SK-N-MC (cell line): Measurements from ENCODE around the gene WNK4.

Source experiments
- DNase-seq: peaks from one replicate; pipeline ENCODE4 v3.0.0-alpha.2; 2011; ENCODE audit warnings: low read depth, low spot score
- H3K27ac ChIP-seq: fragments of 200-600 bp; sonication (generic); 2 replicates; pipeline ENCODE4 v1.5.1; 2016; ENCODE audit warnings: mixed run types
- H3K36me3 ChIP-seq: fragments of 200-600 bp; sonication (generic); 2 replicates; pipeline ENCODE4 v1.6.1; 2017; ENCODE audit warnings: antibody characterized with exemption, low read length, mixed read lengths; ENCODE audit not compliant: insufficient read depth
- H3K4me3 ChIP-seq: fragments of 200-600 bp; sonication (generic); 2 replicates; pipeline ENCODE4 v1.5.1; 2016
- H3K9ac ChIP-seq: fragments of 200-600 bp; sonication (generic); 2 replicates; pipeline ENCODE4 v1.8.0; 2017; ENCODE audit warnings: mixed run types, mixed read lengths; ENCODE audit not compliant: insufficient read length
- H3K9me3 ChIP-seq: fragments of 200-600 bp; sonication (generic); 2 replicates; pipeline ENCODE4 v1.6.1; 2017; ENCODE audit warnings: low read depth, mild to moderate bottlenecking, antibody characterized with exemption, low read length, moderate library complexity, mixed read lengths
- EZH2 ChIP-seq: fragments of 200-600 bp; sonication (generic); IDR thresholded peaks from one replicate; pipeline ENCODE4 v1.6.1; 2017; ENCODE audit warnings: antibody characterized with exemption
- FOXP2 ChIP-seq: optimal IDR thresholded peaks from 2 replicates; pipeline ENCODE3; 2011; ENCODE audit warnings: mild to moderate bottlenecking, moderate library complexity; ENCODE audit not compliant: insufficient read depth; ENCODE audit errors: extremely low read length, control extremely low read depth
- POLR2AphosphoS5 ChIP-seq: IDR thresholded peaks from 2 replicates; pipeline ENCODE4 v1.6.1; 2012; ENCODE audit warnings: mild to moderate bottlenecking, low read depth, low read length, borderline replicate concordance

The WNK4 gene

DNA sequence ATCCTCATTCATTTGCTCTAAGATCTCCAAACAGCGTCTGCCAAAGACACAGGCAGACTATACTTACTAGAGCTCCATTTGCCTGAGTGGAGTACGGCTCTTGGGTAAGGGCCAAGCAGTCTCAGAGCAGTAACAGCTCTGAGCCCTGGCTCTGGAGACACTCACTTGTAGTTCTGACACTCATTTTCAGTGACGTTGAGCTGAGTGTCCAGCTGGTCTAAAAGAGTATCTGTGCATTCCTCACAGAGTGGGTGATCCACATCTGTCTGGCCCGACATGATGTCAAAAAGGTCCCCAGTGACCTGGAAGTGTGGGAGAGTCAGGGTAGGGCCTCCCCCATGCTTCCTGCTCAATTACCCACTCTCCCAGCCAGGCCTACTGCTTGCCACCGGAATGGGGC lies 38.0 kb downstream of the WNK4 start:
- Histone ChIP-seq H3K9ac (no peak overlapping the region), H3K27ac (no peak overlapping the region), H3K36me3 (peaks cover 64% of the 10 kb centered on the region), H3K9me3 (no peaks in the 10 kb centered on the region), H3K4me3 (no peak overlapping the region)
- TF ChIP-seq FOXP2 (no peak), EZH2 (no peak), POLR2AphosphoS5 (no peak)
- DNase-seq = no peak

DNA sequence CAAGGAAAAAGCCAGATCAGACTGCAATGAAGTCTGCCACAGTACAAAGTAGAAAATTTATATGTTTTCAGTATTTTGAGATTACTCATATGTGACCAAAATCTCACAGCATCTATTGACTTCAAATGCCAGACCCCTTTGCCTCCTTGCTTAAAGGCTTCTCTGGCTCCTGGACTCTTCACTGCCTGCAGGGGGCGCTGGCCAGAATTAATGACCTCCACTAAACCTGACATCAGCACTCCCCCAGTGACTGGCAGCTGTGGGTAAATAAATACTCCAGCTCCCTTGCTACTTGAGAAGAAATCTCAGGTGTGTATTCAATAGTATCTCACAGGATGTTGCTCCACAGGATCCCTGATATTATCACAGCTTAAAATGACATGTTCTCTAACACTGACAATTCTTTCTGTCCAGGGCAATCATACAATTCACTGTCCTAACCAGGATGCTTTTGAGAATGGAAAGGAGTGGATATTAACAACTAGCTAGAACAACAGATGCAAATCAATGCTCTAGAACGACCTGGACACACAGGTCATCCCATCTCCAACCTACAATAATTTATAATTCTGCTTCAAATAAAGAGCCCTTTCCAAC lies 39.6 kb downstream of the WNK4 start:
- H3K9me3 ChIP-seq = no peaks in the 10 kb centered on the region
- H3K4me3 ChIP-seq = no peak overlapping the region
- no peak overlapping the region for H3K27ac ChIP-seq
- no peak overlapping the region for H3K9ac ChIP-seq
- no peak for DNase-seq
- peaks cover 51% of the 10 kb centered on the region for H3K36me3 ChIP-seq
- no peak for TF ChIP-seq POLR2AphosphoS5
- TF ChIP-seq EZH2 = no peak
- no peak for TF ChIP-seq FOXP2

DNA sequence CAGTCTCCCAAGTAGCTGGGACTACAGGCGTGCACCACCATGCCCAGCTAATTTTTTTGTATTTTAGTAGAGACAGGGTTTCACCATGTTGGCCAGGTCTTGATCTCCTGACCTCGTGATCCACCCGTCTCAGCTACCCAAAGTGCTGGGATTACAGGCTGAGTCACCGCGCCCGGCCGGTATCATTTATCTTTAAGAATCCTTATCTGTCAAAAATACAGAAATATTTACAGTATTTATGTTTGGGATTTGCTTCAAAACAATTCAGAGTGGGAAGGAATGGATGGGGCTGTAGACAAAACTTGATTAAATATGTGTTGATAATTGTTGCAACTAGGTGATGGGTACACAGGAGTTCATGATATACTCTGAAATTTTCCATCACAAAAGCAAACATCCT lies 40.8 kb downstream of the WNK4 start:
- Histone ChIP-seq H3K36me3 (peaks cover 44% of the 10 kb centered on the region), H3K4me3 (no peak overlapping the region), H3K9ac (no peak overlapping the region), H3K27ac (no peak overlapping the region), H3K9me3 (no peaks in the 10 kb centered on the region)
- DNase-seq = no peak
- TF ChIP-seq POLR2AphosphoS5 (no peak), EZH2 (no peak), FOXP2 (no peak)

DNA sequence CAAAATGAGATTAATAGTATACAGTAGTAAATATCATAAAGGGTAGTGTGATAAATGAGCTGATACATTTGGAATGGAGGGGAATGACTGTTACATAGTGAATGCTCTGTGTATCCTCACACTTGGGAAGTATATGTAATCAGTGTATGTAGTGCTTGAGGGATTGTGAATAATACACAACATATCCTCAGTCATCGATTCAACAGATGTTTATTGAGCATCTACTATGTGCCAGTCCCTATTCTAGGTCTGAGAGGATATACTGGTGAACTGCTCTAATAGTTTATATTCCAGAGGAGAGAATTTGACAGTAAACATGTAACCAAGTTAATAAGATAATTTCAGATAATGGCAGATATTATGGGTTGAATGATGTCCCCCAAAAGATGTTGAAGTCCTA lies 47.1 kb downstream of the WNK4 start:
- no peak overlapping the region for H3K9ac ChIP-seq
- no peaks in the 10 kb centered on the region for H3K36me3 ChIP-seq
- H3K4me3 ChIP-seq = no peak overlapping the region
- no peak overlapping the region for H3K27ac ChIP-seq
- H3K9me3 ChIP-seq = no peaks in the 10 kb centered on the region
- no peak for TF ChIP-seq EZH2
- no peak for TF ChIP-seq POLR2AphosphoS5
- no peak for TF ChIP-seq FOXP2
- DNase-seq = no peak

DNA sequence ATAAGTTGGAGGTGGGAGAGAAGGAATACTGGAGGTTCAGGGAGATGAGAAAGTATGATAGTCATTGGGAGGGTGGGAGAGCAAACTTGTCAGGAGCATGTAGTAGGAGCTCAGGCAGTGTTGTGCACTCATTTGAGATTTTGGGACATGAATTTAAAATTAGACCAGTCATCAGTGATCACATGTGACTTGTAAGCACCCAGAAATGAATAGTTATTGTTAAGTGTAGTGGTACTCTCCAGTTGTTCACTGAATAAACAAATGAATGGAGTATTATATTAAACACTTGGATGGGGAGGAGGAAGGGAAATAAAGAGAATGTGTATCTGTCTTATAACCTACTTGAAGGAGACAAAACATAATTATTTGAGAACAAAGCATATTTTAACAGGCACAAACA lies 50.6 kb downstream of the WNK4 start:
- TF ChIP-seq POLR2AphosphoS5 (no peak), FOXP2 (no peak), EZH2 (no peak)
- Histone ChIP-seq H3K36me3 (peaks cover 16% of the 10 kb centered on the region), H3K9ac (no peak overlapping the region), H3K4me3 (no peak overlapping the region), H3K27ac (no peak overlapping the region), H3K9me3 (no peaks in the 10 kb centered on the region)
- no peak for DNase-seq

DNA sequence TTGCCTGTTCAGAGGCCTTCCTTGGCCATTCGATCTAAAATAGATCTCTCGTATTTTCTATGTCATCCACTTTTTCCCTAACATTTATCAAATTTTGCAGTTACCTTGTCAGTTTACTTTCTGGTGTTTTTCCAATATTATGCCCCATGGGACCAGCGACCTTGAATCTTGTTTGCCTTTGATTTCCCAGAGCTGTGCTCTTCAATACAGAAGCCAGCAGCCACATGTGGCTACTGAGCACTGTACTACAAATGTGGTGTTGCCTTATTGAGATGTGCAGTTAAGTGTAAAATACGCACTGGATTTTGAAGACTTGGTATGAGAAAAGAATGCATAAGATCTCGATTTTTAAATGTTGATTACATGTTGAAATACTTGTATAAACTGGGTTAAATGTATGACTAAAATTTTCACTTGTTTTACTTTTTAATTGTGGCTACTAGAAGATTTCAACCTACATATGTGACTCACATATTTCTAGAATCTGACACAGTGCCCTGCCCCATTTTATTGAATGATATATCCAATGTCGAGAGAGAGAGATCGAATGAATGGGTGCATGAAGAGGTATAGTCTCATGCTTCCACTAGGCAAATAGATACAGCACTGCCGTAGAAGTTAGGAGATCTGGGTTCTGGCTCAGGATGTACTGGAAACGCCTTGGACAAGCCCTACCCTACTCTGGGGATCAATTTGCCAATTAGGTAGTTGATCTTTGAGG lies 52.0 kb downstream of the WNK4 start:
- peak overlapping the region; percentile 89 for H3K27ac ChIP-seq
- H3K9ac ChIP-seq = peak overlapping the region; percentile 97
- TF ChIP-seq EZH2 (no peak), FOXP2 (no peak), POLR2AphosphoS5 (no peak)
- no peak for DNase-seq
- H3K4me3 ChIP-seq = peak overlapping the region; percentile 90
- H3K9me3 ChIP-seq = no peaks in the 10 kb centered on the region
- H3K36me3 ChIP-seq = peaks cover 26% of the 10 kb centered on the region

DNA sequence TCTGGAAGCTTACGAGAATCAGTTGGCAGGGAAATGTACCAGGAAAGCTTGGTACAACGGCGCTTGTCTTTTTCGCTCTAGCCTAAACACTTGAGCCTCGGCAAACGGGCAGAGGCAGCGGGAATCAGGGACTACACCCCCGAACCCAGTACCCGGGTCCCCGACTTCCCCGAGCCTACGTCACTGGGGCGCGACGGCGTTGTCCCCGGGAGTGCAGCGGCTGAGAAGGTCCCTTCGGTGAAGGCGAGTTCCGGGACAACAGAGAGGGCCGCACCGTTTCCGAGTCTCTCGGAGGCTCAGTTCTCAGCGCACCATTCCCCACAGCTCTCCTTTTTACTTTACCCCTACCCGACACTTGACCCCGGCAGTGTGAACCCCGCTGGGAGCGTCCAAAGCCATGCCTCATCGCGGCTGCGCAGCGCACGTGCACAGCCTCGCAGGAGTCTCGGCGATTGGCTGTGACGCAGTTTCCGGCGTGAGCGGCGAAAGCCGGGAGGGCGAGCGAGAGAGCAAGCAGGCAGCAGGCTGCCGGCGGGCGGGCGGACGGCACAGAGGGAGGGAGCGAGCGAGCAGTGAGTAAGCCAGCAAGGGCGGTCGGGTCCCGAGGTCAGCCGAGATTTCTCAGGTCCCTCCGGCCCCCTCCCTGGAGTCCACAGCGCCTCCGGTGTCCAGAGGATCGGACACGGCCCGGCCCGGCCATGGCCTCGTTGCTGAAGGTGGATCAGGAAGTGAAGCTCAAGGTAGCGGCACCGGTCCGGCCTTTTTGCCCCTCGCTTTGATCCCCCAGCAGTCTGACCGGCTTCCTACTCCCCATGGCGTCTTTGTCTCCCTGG lies 52.7 kb downstream of the WNK4 start, which contains the start of gene PSME3:
Gene PSME3 (plus strand): TSS at position 464 of the 833 bp plus-strand sequence. CDS start 235 bp downstream, at position 699.
- Histone ChIP-seq H3K9ac (peak within 1 kb of the TSS; percentile 97), H3K9me3 (no peaks in the 10 kb centered on the region), H3K4me3 (peak within 1 kb of the TSS; percentile 90), H3K27ac (peak within 1 kb of the TSS; percentile 89), H3K36me3 (peaks cover 34% of the 10 kb centered on the region)
- DNase-seq = peak; percentile 47
- TF ChIP-seq EZH2 (no peak), FOXP2 (no peak), POLR2AphosphoS5 (peak; percentile 97)
